Measurements from ENCODE around the gene CYP4F2.
"Not testable (repeated sequence)": the region's sequence is repeated elsewhere in the genome, so short reads cannot be mapped to it uniquely, and the experiment has no call there.

CYP4F2 gene

DNA sequence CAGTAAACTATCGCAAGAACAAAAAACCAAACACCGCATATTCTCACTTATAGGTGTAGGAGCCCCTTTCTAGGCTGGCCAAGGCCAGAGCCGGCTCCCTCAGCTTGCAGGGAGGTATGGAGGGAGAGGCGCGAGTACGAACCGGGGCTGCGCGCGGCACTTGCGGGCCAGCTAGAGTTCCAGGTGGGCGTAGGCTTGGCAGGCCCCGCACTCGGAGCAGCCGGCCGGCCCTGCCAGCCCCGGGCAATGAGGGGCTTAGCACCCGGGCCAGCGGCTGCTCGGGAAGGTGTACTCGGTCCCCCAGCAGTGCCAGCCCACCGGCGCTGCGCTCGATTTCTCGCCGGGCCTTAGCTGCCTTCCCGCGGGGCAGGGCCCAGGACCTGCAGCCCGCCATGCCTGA is 1.7 kb upstream of the CYP4F2 start:
- not testable (repeated sequence) for H3K27ac ChIP-seq (ENCODE audit: low read depth, low read length); H3K4me1 ChIP-seq (ENCODE audit: insufficient read depth, low read length); H3K36me3 ChIP-seq (ENCODE audit: insufficient read depth, low read length); H3K9ac ChIP-seq (ENCODE audit: low read depth, low read length); H3K4me3 ChIP-seq (ENCODE audit: low read length); H3K27me3 ChIP-seq (ENCODE audit: insufficient read depth, low read length)
- H3K9me3 ChIP-seq (ENCODE audit: insufficient read depth, low read depth, low read length), result peaks cover 68% of the 10 kb centered on the region
- 94% methylated on average over 29 of the region's 30 CpGs for WGBS

DNA sequence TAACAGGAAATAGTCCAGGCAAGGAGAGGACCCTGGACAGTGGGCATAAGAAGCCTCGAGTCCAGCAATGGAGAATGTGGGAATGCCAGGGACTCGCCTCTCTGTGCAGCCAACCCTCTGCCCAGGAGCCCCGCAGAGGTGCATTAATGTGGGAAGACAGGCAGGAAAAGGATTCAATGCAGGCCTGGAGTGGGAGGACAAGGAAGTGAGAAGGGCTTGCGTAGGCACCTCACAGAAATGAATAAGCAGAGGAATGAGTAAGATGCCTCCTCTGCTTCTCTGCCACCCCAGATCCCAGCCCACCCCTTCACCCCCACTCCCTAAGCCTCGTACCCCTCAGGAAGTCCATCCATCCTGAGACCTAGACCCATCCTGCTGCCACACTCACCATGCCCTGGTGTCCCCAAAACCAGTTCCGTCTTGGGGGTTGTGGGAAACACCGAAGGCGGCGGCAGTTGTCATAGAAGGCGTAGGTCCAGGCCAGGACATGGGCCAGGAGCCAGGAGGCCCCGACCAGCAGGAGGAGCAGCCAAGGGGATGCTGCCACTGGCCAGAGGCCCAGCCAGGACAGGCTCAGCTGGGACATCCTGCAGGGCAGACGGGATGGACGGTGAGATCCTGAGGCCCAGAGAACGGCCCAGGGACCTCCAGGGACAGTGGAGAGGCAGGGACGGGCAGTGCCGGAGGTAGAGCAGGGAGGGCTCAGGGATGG is 692 bp downstream of the CYP4F2 start:
- Histone ChIP-seq H3K9ac (ENCODE audit: low read depth, low read length) (no peak overlapping the region), H3K9me3 (ENCODE audit: insufficient read depth, low read depth, low read length) (peaks cover 80% of the 10 kb centered on the region), H3K4me1 (ENCODE audit: insufficient read depth, low read length) (no peaks in the 10 kb centered on the region), H3K27me3 (ENCODE audit: insufficient read depth, low read length) (no peaks in the 10 kb centered on the region), H3K27ac (ENCODE audit: low read depth, low read length) (no peak overlapping the region), H3K36me3 (ENCODE audit: insufficient read depth, low read length) (no peaks in the 10 kb centered on the region), H3K4me3 (ENCODE audit: low read length) (no peak overlapping the region)
- WGBS, result 81% methylated on average over 16 of the region's 16 CpGs

- Histone ChIP-seq H3K27ac (ENCODE audit: low read depth, low read length) (no peak overlapping the region), H3K36me3 (ENCODE audit: insufficient read depth, low read length) (no peaks in the 10 kb centered on the region), H3K4me3 (ENCODE audit: low read length) (no peak overlapping the region), H3K27me3 (ENCODE audit: insufficient read depth, low read length) (no peaks in the 10 kb centered on the region), H3K4me1 (ENCODE audit: insufficient read depth, low read length) (no peaks in the 10 kb centered on the region), H3K9ac (ENCODE audit: low read depth, low read length) (no peak overlapping the region), H3K9me3 (ENCODE audit: insufficient read depth, low read depth, low read length) (peaks cover 81% of the 10 kb centered on the region)
- WGBS, result 63% methylated on average over 4 of the region's 4 CpGs
Observed at GRCh38 chr19:15895876-15896430, 1.9 kb downstream of the CYP4F2 start.

DNA sequence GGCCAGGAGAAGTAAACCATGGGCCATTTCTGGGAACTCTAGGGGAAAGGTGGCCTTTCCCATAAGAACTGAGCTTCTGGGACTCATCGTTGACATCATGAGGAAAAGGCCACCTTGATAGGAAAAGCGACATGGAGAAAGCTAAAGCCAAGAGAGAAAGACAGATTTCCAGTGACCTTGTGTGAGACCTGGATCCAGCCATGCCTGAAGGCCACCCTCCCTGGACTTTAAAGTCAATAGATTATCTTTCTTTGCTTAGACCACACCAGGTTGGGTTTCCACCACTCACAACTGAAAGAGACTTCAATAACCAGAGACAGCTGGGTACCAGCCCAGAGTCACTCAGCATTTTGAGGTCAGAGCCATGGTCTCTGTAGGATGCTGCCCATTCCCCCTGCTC is 3.5 kb downstream of the CYP4F2 start:
- Histone ChIP-seq H3K4me1 (ENCODE audit: insufficient read depth, low read length) (no peaks in the 10 kb centered on the region), H3K9me3 (ENCODE audit: insufficient read depth, low read depth, low read length) (peaks cover 86% of the 10 kb centered on the region), H3K27me3 (ENCODE audit: insufficient read depth, low read length) (no peaks in the 10 kb centered on the region), H3K27ac (ENCODE audit: low read depth, low read length) (no peak overlapping the region), H3K4me3 (ENCODE audit: low read length) (no peak overlapping the region), H3K36me3 (ENCODE audit: insufficient read depth, low read length) (no peaks in the 10 kb centered on the region), H3K9ac (ENCODE audit: low read depth, low read length) (no peak overlapping the region)
- 61% methylated on average over 2 of the region's 2 CpGs for WGBS

GRCh38 chr19:15893477-15893876 is 4.4 kb downstream of the CYP4F2 start:
- no peaks in the 10 kb centered on the region for H3K4me1 ChIP-seq (ENCODE audit: insufficient read depth, low read length)
- no peaks in the 10 kb centered on the region for H3K36me3 ChIP-seq (ENCODE audit: insufficient read depth, low read length)
- peaks cover 88% of the 10 kb centered on the region for H3K9me3 ChIP-seq (ENCODE audit: insufficient read depth, low read depth, low read length)
- no peak overlapping the region for H3K9ac ChIP-seq (ENCODE audit: low read depth, low read length)
- H3K27me3 ChIP-seq (ENCODE audit: insufficient read depth, low read length), result no peaks in the 10 kb centered on the region
- 47% methylated on average over 6 of the region's 7 CpGs for WGBS
- H3K4me3 ChIP-seq (ENCODE audit: low read length), result no peak overlapping the region
- no peak overlapping the region for H3K27ac ChIP-seq (ENCODE audit: low read depth, low read length)

DNA sequence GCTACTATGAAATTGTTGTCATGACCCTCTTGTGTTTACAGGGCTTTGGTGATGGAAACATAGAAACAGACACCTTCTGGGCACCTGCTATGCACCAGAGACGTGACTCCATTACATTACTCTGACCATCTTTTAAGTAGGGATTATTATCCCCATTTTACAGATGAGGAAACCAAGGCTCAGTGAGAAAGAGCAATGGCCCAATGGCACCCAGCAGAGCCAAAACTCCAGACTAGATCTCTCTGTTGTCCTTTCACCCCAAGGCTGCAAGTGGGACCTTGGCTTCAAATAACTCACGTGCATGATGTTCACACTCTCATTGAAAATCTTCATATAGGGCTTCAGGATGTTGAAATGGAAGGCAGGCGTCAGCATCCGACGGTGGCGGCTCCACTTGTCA is 5.9 kb downstream of the CYP4F2 start:
- no peak overlapping the region for H3K9ac ChIP-seq (ENCODE audit: low read depth, low read length)
- peaks cover 90% of the 10 kb centered on the region for H3K9me3 ChIP-seq (ENCODE audit: insufficient read depth, low read depth, low read length)
- no peak overlapping the region for H3K4me3 ChIP-seq (ENCODE audit: low read length)
- 61% methylated on average over 6 of the region's 6 CpGs for WGBS
- H3K27ac ChIP-seq (ENCODE audit: low read depth, low read length), result no peak overlapping the region
- H3K27me3 ChIP-seq (ENCODE audit: insufficient read depth, low read length), result no peaks in the 10 kb centered on the region
- H3K4me1 ChIP-seq (ENCODE audit: insufficient read depth, low read length), result no peaks in the 10 kb centered on the region
- H3K36me3 ChIP-seq (ENCODE audit: insufficient read depth, low read length), result no peaks in the 10 kb centered on the region

- no peak overlapping the region for H3K4me3 ChIP-seq (ENCODE audit: low read length)
- H3K9ac ChIP-seq (ENCODE audit: low read depth, low read length), result no peak overlapping the region
- H3K27me3 ChIP-seq (ENCODE audit: insufficient read depth, low read length), result no peaks in the 10 kb centered on the region
- no peaks in the 10 kb centered on the region for H3K36me3 ChIP-seq (ENCODE audit: insufficient read depth, low read length)
- peaks cover 90% of the 10 kb centered on the region for H3K9me3 ChIP-seq (ENCODE audit: insufficient read depth, low read depth, low read length)
- no peaks in the 10 kb centered on the region for H3K4me1 ChIP-seq (ENCODE audit: insufficient read depth, low read length)
- H3K27ac ChIP-seq (ENCODE audit: low read depth, low read length), result no peak overlapping the region
- WGBS, result 73% methylated on average over 6 of the region's 6 CpGs
Observed at GRCh38 chr19:15891434-15891833, 6.4 kb downstream of the CYP4F2 start.

DNA sequence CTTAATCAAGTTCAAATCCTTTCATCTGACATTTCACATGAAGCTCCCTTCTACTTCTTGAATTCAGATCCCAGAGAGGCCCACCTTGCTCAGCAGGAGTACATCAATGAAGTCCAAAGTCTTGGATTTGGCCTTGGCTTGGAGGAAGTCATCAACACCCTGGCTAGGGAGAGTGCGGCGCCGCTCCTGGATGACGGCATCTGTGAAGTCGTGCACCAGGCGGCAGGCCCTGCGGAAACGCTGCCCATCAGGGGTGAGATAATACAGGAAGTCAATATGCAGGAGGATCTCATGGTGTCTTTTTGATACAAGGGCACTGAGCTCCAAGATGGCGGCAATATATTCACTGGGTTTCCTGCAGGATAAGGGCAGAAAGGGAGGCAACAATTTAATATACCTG is 8.5 kb downstream of the CYP4F2 start:
- not testable (repeated sequence) for H3K4me3 ChIP-seq (ENCODE audit: low read length); H3K27me3 ChIP-seq (ENCODE audit: insufficient read depth, low read length); H3K36me3 ChIP-seq (ENCODE audit: insufficient read depth, low read length); H3K27ac ChIP-seq (ENCODE audit: low read depth, low read length); H3K9ac ChIP-seq (ENCODE audit: low read depth, low read length); H3K4me1 ChIP-seq (ENCODE audit: insufficient read depth, low read length)
- H3K9me3 ChIP-seq (ENCODE audit: insufficient read depth, low read depth, low read length), result peaks cover 90% of the 10 kb centered on the region
- 85% methylated on average over 9 of the region's 9 CpGs for WGBS

- Histone ChIP-seq H3K4me3 (ENCODE audit: low read length) (no peak overlapping the region), H3K9me3 (ENCODE audit: insufficient read depth, low read depth, low read length) (peaks cover 77% of the 10 kb centered on the region), H3K9ac (ENCODE audit: low read depth, low read length) (no peak overlapping the region), H3K36me3 (ENCODE audit: insufficient read depth, low read length) (no peaks in the 10 kb centered on the region), H3K27ac (ENCODE audit: low read depth, low read length) (no peak overlapping the region), H3K4me1 (ENCODE audit: insufficient read depth, low read length) (no peaks in the 10 kb centered on the region), H3K27me3 (ENCODE audit: insufficient read depth, low read length) (no peaks in the 10 kb centered on the region)
- 78% methylated on average over 7 of the region's 7 CpGs for WGBS
Observed at GRCh38 chr19:15885919-15886318, 12.0 kb downstream of the CYP4F2 start.

DNA sequence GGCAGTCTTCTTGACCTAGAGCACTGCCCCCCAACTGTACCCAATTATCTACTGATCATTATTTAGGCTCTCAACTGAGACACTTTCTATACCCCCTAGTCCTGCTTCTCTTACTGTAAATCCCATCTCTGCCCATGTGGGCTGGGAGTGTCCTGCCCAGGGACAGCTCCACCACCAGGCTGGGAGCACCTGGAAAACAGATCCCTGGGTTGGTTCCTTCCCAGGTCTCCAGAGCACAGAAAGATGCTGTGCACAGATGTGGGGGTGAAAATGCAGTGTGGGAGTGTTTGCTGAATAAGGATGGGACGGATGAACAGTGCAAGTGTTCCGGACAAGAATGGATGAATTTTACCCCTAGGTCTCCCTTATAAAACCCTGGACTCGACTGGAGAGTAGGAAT is 12.7 kb downstream of the CYP4F2 start:
- peaks cover 79% of the 10 kb centered on the region for H3K9me3 ChIP-seq (ENCODE audit: insufficient read depth, low read depth, low read length)
- H3K9ac ChIP-seq (ENCODE audit: low read depth, low read length), result no peak overlapping the region
- H3K27me3 ChIP-seq (ENCODE audit: insufficient read depth, low read length), result no peaks in the 10 kb centered on the region
- no peak overlapping the region for H3K4me3 ChIP-seq (ENCODE audit: low read length)
- 63% methylated on average over 3 of the region's 3 CpGs for WGBS
- no peaks in the 10 kb centered on the region for H3K4me1 ChIP-seq (ENCODE audit: insufficient read depth, low read length)
- no peak overlapping the region for H3K27ac ChIP-seq (ENCODE audit: low read depth, low read length)
- no peaks in the 10 kb centered on the region for H3K36me3 ChIP-seq (ENCODE audit: insufficient read depth, low read length)

- not testable (repeated sequence) for H3K4me1 ChIP-seq (ENCODE audit: insufficient read depth, low read length); H3K27me3 ChIP-seq (ENCODE audit: insufficient read depth, low read length); H3K4me3 ChIP-seq (ENCODE audit: low read length); H3K9ac ChIP-seq (ENCODE audit: low read depth, low read length); H3K27ac ChIP-seq (ENCODE audit: low read depth, low read length); H3K36me3 ChIP-seq (ENCODE audit: insufficient read depth, low read length)
- peaks cover 83% of the 10 kb centered on the region for H3K9me3 ChIP-seq (ENCODE audit: insufficient read depth, low read depth, low read length)
- 100% methylated on average over 1 of the region's 3 CpGs for WGBS
Observed at GRCh38 chr19:15883329-15883728, 14.5 kb downstream of the CYP4F2 start.

Measured in HUES64 (cell line).